VCaP (cell line): ENCODE measurements around the gene DGKD.
A peak's percentile ranks its signal among the peaks of the same experiment; 100 is the strongest.

Experiments used
- H3K27ac ChIP-seq: fragments of 450-650 bp; 2 replicates; pipeline ENCODE4 v1.5.1; 2017
- CTCF ChIP-seq: fragments of 450-650 bp; conservative IDR thresholded peaks from 2 replicates; pipeline ENCODE4 v1.5.1; 2017; ENCODE audit warnings: mild to moderate bottlenecking, moderate library complexity

Gene DGKD

GRCh38 chr2:233424154-233424951 lies 70.1 kb downstream of the DGKD start:
- H3K27ac ChIP-seq, result peak overlapping the region; percentile 37

GRCh38 chr2:233426619-233427342 lies 72.5 kb downstream of the DGKD start:
- TF ChIP-seq CTCF, result no peak
- H3K27ac ChIP-seq, result no peak overlapping the region

More at GRCh38 chr2:233424154-233424951, 70.1 kb downstream of the DGKD start:
- no peak for TF ChIP-seq CTCF

- H3K27ac ChIP-seq, result no peak overlapping the region
- TF ChIP-seq CTCF, result no peak
These were observed 73.7 kb downstream of the DGKD start for GRCh38 chr2:233428008-233428407.

- TF ChIP-seq CTCF, result no peak
- H3K27ac ChIP-seq, result no peak overlapping the region
These were observed 74.1 kb downstream of the DGKD start for GRCh38 chr2:233428438-233428837.

DNA sequence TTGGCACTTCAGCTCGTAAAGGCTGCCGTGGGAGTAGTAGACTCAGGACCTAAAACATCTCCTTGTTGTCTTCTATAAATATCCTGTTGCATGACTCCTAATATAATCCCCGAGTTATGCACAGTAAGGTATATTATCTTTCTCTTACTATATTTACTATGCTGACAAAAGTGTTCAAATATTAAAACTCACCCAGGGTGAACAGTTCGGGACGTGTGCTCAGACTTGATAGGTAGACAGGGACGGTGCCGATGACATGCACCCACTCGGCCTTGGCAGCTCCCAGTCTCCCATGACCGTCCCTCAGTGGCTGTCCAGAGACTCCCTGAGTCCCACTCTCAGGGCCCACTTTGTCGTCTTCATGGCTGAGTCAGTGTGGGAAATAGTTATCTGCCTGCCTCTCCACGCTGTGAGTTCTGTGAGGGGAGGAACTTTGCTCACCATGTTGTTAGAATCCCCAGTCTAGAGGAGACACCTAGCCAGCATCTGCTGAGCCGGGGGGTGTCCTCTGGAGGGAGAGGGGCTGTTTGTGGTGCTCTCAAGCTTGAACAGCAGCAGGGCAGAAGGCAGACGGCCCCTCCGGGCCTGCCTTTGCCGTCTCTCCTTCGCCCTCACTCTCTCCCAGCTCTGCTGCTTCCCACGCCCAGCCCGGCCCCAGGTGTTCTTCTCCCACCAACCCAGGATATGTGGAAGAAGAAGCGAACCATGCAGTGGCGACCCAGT lies 75.0 kb downstream of the DGKD start:
- H3K27ac ChIP-seq, result no peak overlapping the region
- no peak for TF ChIP-seq CTCF

- no peak overlapping the region for H3K27ac ChIP-seq
- no peak for TF ChIP-seq CTCF
These were observed 75.8 kb downstream of the DGKD start for GRCh38 chr2:233430081-233430480.

DNA sequence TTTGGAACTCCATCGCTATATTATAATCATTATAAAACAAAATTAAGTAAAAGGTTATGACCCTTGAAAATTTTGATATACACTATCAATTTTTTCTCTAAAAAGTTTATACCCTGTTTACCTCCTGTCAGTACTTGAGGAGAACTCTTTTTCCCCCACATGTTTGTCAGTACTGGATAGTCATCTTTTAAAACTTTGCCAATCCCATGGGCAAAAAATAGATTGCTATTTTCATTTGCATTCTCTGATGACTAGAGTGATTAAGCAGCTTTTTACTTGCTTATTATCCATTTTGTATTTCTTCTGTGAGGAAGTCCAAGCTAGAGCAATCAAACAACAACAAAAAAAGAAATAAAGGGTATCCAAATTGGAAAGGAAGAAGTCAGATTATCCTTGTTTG lies 76.4 kb downstream of the DGKD start:
- no peak for TF ChIP-seq CTCF
- no peak overlapping the region for H3K27ac ChIP-seq
